NCI-H526 treated with DMSO at 0.1 percent for 48 hours (cell line): ENCODE results near the gene OGFR.

Experiments used
- DNase-seq: peaks from one replicate; lab custom pipeline; 2025; lab: John Stamatoyannopoulos, UW

OGFR gene

DNA sequence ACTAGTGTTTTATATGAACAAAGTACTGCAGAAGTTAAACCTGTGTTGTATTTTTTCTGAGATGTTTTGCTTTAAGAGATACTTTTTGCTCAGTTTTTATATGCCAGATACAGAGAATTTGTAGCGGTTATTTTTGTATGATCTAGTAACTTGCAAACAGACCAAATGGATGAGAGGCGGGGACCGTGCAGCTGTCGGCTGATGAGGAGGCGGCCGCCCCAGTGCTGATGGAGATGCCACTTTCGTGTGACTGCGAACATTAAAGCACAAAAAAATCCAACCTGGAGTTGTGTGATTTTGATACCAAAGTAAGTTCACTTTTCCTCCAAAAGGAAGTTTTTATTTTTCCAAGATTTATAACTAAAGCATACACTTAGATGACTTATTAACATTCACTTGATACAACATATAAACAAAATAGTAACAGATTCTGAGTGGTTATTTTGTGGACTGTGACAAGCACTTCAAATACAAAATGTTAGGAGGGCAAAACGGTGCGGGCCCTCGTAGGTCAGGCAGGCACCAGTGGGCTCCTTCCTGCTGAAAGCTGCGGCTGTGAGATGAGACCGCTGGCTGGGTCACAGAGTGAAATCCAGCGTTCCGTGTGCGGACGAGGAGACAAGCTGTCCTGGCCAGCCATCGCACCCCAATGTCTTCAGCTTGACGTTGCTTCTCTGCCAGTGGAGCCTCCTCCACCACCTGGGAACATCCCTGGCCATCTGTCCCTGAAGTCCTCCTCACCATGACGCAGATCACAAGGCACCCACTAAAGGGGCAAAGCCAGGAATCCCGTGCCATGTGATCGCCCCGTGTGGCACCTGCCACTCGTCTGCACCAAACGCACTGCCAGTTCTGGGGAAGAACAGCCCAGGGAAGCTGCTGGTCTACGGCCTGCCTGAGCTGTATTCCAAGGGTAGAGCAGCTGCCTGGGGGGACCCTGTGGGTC lies 4.0 kb upstream of the OGFR start:
- no peak for DNase-seq

DNA sequence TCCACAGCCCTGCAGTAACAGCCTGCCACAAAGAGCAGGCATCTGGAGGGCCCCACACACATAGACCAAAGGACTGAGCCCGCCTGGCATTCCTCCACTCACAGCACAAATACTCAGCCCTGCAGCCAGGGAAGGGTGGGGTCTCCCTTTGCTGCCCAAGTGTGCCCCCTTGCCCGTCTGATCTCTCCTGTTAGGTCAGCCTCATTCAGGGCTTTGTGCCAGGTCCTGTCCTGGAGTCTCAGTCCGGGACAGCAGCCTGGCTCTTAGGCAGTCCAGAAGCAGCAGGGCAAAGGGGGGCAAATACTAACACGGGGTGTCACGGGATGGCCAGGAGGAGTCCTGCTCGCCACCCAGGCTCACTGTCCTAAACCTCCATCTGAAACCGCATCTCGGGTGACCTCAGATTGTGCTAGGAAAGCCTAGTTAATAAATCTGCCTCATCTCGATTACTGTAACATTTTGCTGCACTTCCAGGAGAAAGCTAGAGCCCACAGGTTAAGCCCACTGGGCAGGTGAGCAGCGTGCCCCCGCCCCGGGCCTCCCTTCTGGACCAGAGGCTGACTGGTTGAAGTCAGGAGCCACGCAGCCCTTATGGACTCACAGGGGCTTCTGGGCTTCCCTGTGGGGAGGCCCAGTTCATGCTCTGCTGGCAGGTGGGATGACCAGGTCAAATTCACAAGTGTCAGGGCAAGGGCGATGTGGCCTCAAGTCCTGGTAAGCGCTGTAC lies 3.2 kb upstream of the OGFR start:
- no peak for DNase-seq

DNA sequence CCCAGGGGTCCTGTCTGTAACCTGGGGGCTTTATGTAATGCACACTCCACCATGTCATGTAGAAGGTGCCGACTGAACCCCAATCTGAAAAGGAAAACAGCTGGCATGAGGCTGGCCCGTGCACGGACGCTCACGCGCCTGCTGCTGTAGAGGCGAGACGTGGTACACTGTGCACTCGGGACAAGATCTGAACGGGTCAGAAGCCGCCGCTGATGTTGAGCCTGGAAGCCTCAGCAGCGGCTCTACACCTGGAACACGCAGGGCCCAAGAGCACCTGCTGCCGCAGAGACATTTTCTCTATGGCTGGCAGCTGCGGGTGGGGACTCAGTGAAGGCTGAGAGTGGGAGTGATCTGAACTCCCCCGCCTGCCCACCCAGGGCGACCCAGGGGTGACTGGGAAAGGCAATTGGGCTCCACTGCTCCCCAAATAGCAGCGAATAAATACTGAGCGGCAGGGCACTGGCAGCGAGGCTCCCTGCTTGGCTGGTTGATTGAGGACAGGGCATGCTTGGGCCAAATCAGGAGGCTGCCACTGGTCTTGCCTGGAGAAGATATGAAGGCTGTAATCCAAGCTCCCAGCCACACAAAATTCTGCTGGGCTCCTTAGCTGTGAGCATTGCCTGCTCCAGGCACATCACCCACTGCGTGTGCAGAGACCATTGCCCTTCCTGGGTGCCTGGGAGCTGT lies 2.5 kb upstream of the OGFR start:
- DNase-seq, result no peak

DNA sequence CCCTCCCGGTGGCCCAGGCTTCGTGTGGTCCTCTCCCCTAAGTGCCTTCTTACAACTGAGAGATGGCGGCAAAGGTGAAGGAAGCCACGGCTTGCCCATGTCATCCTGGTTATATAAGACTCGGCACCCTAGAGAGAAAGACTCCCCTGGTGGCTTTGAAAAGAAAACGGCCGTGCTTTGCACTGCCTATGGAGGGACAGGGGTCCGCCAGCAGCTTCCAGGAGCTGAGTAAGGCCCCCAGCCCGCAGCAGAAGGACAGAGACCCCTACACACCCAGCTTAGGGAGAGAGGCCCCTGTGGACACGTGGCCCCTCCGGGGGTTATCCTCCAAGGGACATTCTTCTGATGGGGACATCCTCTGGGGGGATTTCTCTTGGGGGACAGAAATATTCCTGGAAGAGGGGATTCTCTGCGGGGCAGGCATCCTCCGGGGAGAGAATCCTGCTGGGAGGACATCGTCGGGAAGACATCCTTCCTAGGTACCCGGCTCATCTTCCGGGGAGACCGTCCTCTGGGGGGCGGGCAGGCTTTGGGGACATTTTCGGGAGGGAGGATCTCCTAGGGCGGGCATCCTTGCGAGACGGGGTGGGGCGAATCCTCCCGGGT lies 511 bp upstream of the OGFR start:
- no peak for DNase-seq

DNA sequence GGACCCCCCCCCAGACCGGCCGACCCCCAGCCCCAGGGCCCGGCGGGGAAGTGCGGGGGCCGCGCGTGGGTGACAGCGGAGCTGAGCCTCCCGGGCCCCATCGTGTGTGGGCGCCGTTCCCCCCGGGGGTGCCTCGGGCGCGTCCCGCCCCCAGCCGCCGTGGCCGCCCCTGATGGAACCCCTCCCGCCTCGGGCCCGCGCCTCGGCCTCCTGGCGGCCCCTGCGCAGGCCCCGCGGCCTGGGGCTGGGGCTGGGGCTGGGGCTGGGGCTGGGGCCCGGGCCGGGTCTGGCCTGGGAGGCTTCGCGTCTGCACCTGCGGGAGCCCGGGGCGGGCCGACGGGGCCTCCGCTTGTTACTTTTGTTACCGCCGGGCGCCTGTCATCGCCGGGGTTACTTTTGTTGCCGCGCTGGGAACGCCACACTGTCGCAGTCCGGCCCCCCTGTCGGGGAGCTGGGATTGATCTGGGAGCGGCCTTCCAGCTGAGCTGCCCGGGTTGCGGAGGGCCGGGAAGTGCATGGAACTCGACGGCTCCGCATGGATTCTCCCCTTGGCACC lies 598 bp downstream of the OGFR start:
- DNase-seq, result no peak

DNA sequence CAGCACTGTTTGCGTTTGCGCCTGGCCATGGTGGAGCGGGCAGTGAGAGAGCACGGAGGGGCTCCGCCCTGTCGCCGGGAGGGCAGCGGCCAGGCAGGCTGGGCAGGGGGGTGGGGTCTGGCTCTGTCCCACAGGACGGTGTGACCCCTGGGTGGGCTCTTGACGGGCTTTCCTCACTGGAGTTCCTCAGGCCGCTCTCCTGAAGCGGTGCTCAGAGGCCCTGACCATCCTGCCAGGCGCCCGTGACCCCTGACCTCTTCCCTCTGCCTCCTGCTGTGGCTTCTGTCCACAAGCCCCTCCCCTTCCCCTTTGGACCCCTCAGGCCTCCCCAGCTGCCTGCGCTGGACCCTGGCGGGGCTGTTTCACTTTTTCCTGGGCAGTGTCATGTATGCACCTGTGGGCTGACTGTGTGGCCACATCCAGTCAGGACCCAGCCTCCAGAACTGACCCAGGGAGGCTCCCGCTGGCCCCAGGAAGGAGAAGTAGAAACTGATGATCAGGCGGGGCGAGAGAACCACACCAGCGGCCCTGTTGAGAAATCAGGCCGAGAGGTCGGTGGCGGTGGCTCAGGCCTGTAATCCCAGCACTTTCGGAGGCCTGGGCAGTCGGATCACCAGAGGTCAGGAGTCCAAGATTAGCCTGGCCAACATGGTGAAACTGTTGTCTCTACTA lies 1.2 kb downstream of the OGFR start:
- DNase-seq, result no peak

DNA sequence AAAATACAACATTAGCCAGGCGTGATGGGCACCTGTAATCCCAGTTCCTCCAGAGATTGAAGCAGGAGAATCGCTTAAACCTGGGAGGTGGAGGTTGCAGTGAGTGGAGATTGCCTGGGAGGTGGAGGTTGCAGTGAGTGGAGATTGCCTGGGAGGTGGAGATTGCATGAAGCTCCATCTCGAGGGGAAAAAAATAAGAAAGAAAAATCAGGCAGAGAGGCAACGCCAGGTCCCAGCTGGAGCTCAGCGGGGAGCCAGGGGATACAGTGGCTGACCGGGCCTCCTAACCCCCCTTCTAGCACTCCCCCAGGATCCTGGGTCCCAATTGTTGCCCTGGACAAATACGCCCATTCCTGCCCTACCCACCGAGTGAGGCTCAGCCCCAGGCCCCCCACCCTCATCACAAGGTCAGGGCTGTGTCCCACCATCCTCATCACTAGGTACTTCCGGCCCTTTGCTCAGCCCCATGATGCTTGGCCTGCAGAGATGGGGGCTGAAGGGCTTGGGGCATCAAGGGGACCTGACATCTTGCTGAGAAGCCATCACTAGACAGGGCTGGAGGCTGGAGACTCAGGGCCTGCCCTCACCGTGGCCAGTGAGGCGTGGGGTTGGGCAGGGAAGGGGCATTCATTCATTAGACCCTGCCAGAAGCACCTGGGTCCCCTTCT lies 1.9 kb downstream of the OGFR start:
- no peak for DNase-seq

DNA sequence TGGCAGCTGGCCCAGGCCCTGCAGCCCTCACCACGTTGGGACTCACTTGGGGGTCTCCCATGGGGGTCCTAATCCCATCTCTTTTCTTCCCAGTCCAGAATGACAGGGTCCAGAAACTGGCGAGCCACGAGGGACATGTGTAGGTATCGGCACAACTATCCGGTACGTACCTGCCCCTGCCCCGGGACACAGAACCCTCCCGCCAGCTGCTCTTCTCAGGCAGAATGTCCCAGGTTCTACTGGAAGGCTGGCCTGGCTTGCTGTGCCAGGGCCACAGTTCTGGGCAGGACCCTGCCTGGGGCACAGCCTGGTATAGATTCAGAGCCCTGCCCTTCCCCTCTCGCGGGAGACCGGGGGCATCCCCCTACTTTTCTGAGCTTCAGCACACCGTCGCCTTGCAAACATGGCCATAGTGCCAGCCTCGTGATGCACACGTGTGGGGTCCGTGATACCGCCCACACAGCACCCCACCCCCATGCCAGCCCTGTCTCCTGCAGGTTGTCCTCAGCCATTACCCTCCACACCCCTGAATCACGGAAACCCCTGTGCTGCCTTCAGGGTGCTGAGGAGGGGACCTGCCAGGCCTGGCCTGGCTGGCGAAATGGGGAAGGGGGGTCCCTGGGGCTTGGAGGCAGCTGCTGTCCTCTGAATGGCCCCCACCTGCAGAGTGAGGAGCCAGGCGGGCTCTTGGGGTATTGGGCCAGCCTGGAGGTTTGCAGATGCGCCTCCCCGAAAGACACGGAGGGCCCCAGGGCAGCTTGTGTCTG lies 3.0 kb downstream of the OGFR start:
- DNase-seq, result no peak

DNA sequence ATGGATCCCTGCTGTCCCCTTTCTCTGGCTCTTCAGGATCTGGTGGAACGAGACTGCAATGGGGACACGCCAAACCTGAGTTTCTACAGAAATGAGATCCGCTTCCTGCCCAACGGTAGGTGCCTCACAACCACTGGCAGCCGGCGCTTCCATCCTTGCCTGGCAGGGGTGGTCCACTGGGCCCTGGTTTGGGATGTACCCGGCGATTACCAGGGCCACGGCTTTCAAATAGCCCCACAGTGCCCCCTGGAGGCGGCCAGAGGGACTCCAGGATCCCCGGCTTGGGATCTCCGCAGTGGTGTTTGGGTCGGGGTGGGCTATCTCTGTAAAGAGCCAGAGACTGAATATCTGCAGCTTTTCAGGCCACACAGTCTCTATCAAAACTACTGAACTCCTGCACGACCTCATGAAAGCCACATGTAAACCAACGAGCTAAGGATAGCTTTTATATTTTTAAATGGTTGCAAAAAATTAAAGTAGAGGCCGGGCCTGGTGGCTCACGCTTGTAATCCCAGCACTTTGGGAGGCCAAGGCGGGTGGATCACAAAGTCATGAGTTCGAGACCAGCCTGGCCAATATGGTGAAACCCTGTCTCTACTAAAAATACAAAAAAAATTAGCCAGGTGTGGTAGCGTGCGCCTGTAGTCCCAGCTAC lies 3.7 kb downstream of the OGFR start:
- DNase-seq, result peak; percentile 42

DNA sequence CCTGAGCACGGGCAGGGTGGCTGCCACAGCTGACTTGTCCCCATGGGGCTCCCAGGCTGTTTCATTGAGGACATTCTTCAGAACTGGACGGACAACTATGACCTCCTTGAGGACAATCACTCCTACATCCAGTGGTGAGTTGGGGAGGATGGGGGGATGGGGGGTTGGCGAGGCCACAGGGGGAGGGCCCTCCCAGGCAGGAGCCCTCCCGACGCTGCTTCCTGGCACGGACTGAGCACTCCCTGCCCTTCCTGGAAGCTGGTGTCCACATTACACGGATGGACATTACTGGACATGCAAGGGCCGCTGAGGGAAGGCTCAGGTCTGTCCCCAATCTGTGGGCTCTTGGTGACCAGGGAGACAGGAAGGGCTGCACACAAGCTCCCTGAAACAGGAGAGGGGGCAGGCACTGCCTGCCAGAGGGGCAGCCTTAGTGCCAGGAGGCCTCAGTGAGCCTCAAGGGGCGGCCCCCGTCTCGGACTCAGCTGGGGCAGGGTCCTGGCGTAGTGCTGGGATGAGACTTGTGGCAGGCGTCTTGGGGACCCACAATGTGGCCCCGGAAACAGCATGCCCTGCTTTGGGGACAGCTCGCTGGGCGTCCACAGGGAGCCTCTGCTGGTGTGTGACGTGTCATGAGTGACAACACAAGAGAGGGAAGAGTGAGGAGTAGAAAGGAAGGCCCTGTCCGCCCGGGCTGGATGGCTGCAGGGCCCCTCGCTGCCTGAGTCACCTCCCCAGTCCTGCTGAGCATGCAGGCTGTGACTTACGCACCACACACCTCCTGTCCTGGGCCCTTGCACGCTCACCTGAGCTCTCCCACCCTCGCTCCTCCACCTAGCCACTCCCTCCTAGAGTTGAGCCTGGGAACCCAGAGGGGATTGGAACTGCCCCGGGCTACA lies 5.1 kb downstream of the OGFR start:
- no peak for DNase-seq

DNA sequence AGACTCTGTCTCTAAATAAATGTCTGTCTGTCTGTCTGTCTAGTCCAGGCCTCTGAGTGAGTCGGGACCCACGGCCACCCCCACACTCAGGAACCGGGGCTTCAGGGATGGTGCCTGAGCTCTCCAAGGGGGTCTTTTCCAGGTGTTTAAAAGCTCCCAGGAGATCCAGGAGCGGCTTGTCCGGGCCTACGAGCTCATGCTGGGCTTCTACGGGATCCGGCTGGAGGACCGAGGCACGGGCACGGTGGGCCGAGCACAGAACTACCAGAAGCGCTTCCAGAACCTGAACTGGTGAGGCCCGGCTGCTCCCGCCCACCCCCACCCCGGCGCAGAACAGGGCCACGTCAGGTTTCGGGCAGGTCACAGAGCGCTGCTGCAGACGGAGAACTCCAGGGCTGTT lies 6.7 kb downstream of the OGFR start:
- no peak for DNase-seq

DNA sequence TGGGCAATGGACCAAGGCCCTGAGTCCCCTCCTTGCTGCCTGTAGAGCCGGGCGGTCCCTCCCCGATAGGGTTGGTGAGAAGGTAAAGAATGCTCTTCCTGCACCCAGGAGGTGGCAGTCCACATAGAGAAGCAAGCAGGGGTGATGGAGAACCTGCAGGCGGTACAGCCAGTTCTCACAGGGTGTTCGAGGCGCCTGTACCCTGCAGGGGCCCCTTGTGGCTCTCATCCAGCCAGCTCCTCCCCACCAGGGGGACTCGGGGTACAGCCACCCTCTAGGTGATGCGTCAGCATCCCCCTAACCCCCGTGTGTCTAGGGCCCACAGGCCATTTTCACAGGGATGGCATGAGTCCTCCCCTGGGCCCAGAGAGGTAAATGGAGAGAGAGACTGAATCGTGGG lies 7.1 kb downstream of the OGFR start:
- DNase-seq, result no peak

DNA sequence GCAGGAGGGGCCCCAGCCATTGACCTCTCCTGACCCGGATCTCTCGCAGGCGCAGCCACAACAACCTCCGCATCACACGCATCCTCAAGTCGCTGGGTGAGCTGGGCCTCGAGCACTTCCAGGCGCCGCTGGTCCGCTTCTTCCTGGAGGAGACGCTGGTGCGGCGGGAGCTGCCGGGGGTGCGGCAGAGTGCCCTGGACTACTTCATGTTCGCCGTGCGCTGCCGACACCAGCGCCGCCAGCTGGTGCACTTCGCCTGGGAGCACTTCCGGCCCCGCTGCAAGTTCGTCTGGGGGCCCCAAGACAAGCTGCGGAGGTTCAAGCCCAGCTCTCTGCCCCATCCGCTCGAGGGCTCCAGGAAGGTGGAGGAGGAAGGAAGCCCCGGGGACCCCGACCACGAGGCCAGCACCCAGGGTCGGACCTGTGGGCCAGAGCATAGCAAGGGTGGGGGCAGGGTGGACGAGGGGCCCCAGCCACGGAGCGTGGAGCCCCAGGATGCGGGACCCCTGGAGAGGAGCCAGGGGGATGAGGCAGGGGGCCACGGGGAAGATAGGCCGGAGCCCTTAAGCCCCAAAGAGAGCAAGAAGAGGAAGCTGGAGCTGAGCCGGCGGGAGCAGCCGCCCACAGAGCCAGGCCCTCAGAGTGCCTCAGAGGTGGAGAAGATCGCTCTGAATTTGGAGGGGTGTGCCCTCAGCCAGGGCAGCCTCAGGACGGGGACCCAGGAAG lies 7.7 kb downstream of the OGFR start:
- no peak for DNase-seq

DNA sequence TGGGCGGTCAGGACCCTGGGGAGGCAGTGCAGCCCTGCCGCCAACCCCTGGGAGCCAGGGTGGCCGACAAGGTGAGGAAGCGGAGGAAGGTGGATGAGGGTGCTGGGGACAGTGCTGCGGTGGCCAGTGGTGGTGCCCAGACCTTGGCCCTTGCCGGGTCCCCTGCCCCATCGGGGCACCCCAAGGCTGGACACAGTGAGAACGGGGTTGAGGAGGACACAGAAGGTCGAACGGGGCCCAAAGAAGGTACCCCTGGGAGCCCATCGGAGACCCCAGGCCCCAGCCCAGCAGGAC lies 8.2 kb downstream of the OGFR start:
- no peak for DNase-seq

DNA sequence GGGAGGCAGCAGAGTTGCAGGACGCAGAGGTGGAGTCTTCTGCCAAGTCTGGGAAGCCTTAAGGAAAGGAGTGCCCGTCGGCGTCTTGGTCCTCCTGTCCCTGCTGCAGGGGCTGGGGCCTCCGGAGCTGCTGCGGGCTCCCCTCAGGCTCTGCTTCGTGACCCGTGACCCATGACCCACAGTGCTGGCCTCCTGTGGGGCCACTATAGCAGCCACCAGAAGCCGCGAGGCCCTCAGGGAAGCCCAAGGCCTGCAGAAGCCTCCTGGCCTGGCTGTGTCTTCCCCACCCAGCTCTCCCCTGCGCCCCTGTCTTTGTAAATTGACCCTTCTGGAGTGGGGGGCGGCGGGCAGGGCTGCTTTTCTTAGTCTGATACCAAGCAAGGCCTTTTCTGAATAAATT lies 9.0 kb downstream of the OGFR start:
- DNase-seq, result no peak

DNA sequence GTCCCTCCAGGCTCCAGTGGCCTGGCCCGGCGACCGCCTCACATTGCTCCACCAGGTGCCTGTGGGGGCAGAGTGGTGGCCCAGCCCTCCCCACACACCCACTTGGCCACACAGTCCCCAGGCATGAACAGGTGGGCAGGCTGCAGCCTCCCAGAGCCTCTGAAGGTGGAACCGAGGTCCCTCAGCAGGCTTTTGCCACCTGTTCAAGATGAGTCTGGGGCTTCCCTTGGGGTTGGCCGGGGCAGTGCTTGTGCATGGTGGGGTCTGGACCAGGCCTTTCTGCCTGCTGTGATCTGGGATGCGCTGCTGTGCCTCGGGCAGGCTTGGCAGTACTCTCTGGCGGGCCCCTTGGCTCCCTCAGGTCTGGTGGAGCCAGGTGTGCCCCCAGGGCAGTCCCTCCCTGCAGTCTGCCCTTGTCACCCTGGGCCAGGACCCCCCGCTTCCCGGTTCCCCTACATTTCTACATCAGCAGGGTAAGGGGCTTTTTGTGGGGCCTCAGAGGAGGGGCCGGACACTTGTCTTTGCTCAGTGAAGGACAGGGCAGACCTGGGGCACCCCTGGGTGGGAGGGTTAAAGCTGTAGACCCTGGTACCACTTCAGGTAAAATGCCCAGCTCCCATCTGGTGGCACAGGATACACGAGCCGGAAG lies 9.5 kb downstream of the OGFR start:
- DNase-seq, result no peak

DNA sequence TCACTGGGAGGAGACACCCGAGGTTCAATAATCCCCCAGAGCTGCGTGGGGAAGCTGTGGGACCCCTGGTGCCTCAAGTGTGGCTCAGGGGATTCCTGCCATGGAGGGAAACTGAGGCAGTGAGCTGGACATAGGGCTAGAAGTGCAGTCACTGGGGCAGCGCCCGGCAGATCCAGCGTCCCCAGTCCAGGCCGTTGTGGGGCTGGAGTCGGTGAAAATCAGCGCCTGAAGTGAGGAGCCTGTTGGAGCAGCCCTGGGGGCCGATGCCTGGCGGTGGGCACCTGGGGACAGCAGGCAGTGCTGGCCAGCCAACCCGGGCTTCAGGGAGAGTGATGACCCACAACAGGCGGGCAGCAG lies 10.1 kb downstream of the OGFR start:
- DNase-seq, result no peak
